Left cardiac atrium (tissue), 4 donors: ENCODE data around the gene CNTD1. TPM values are rescaled to one million over a fixed set of nuclear protein-coding genes. Genes with fewer than 3 reads are reported as not detected.

ENCODE experiments used
- ATAC-seq, 2 donors: fragments of 200-7000 bp; cut with Tn5 transposase; one replicate each; pipeline ENCODE4 v1.9.1; 2020; ENCODE audit warnings: mild to moderate bottlenecking in 2 of 2, moderate library complexity in 2 of 2
- DNase-seq: peaks from one replicate; pipeline ENCODE4 v3.0.0-alpha.2; 2020
- intact Hi-C, 2 donors: fragments of 100-400 bp; cut with DNase I; formaldehyde crosslinking; loops; one replicate each; pipeline versions ENCODE4 v1.14.1 to v1.15.1; 2022 to 2023
- total RNA-seq, 2 donors: library from RNA; stranded (reverse); fragmentation: NEBNext Ultra II Directional; extraction: Animal tissue kit (Norgen Biotek cat#: 25700); gene quantifications; one replicate each; pipeline ENCODE4 v1.2.1, GENCODE V29; 2021
- donor health status: DM: no; HTN: yes; CAD: no.
- donor health status: DM: no; HTN: yes; CAD: no; lungs with severe emphysema.
- donor health status: DM: yes; HTN: yes; CAD: no.
- donor health status: Dilated cardiomyopathy.

Gene CNTD1
- total RNA-seq, 2 donors from 2014 or later, result 0.44 TPM; not detected in 1

GRCh38 chr17:42796066-42796758, 2.4 kb upstream of the CNTD1 start:
- intact Hi-C loops, result no loop called here
- DNase-seq (no peak), ATAC-seq (no peak)

GRCh38 chr17:42797067-42798007, 1.3 kb upstream of the CNTD1 start:
- no peak for ATAC-seq
- intact Hi-C loops, result no loop called here
- DNase-seq, result no peak

GRCh38 chr17:42798011-42798382, 664 bp upstream of the CNTD1 start:
- intact Hi-C loops, result no loop called here
- no peak for DNase-seq
- ATAC-seq, result no peak

GRCh38 chr17:42803074-42803883, 4.6 kb downstream of the CNTD1 start:
- ATAC-seq, result no peak
- intact Hi-C loops, result no loop called here
- no peak for DNase-seq

GRCh38 chr17:42804918-42805367, 6.3 kb downstream of the CNTD1 start:
- no peak for DNase-seq
- no peak for ATAC-seq
- intact Hi-C loops, result no loop called here

- intact Hi-C loops, result no loop called here
- DNase-seq (no peak), ATAC-seq (no peak)
Observed at GRCh38 chr17:42806249-42806648, 7.6 kb downstream of the CNTD1 start.

GRCh38 chr17:42809250-42809649, 10.6 kb downstream of the CNTD1 start:
- intact Hi-C loops, result no loop called here
- DNase-seq (peak; percentile 46), ATAC-seq (peak; percentile 55 to 96)

- intact Hi-C loops, result no loop called here
- ATAC-seq, result peak in 1 of 2 donors; percentile 34
- no peak for DNase-seq
Observed at GRCh38 chr17:42814633-42815399, 16.2 kb downstream of the CNTD1 start.

GRCh38 chr17:42817866-42818265, 19.2 kb downstream of the CNTD1 start:
- no peak for ATAC-seq
- DNase-seq, result no peak
- intact Hi-C loops, result no loop called here

- intact Hi-C loops, result no loop called here
- ATAC-seq (no peak), DNase-seq (no peak)
Observed at GRCh38 chr17:42818379-42818778, 19.7 kb downstream of the CNTD1 start.

- intact Hi-C loops, result loop anchor here in 1 of 2 donors (5.0 kb wide), 1 partner anchor 98 kb away; no protein-coding TSS in a partner anchor
Observed at GRCh38 chr17:42819939-42820535, 21.4 kb downstream of the CNTD1 start.

GRCh38 chr17:42821176-42821575, 22.5 kb downstream of the CNTD1 start:
- intact Hi-C loops, result loop anchor here in 1 of 2 donors (5.0 kb wide), 1 partner anchor 99 kb away; no protein-coding TSS in a partner anchor
- DNase-seq (no peak), ATAC-seq (no peak)

More at GRCh38 chr17:42819939-42820535, 21.4 kb downstream of the CNTD1 start:
- ATAC-seq, result no peak
- DNase-seq, result peak; percentile 58

GRCh38 chr17:42827472-42827871, 28.8 kb downstream of the CNTD1 start:
- ATAC-seq, result no peak
- no peak for DNase-seq
- intact Hi-C loops, result no loop called here

GRCh38 chr17:42830971-42831370, 32.3 kb downstream of the CNTD1 start:
- ATAC-seq (no peak), DNase-seq (no peak)
- intact Hi-C loops, result no loop called here

- ATAC-seq, result peak; percentile 4 to 8
- intact Hi-C loops, result no loop called here
- DNase-seq, result no peak
Observed at GRCh38 chr17:42832213-42832933, 33.7 kb downstream of the CNTD1 start.

GRCh38 chr17:42832934-42833766, 34.5 kb downstream of the CNTD1 start, which contains the start of gene PSME3:
PSME3 (plus strand) TSS chr17:42833397; CDS start chr17:42833632, 235 bp downstream.
- ATAC-seq (peak; percentile 98), DNase-seq (peak; percentile 96)
- intact Hi-C loops, result no loop called here
